ENCODE data around the gene HOOK2.
A peak's percentile ranks its signal among the peaks of the same experiment; 100 is the strongest.
"Not testable (repeated sequence)": the region's sequence is repeated elsewhere in the genome, so short reads cannot be mapped to it uniquely, and the experiment has no call there.

Gene HOOK2

GRCh38 chr19:12720296-12720695 is 55.1 kb downstream of the HOOK2 start:
- Histone ChIP-seq H3K27me3 (ENCODE audit: control insufficient read depth in 1 of 2, insufficient read depth in 2 of 2, low read length in 2 of 2) (no peaks in the 10 kb centered on the region), H3K4me1 (ENCODE audit: control insufficient read depth, insufficient read depth, low read length) (peaks cover 43% of the 10 kb centered on the region), H3K27ac (ENCODE audit: low read length) (peak overlapping the region; percentile 93), H3K4me3 (ENCODE audit: low read length in 2 of 2) (peak overlapping the region; percentile 77 to 86), H3K36me3 (ENCODE audit: control insufficient read depth in 2 of 2, insufficient read depth in 2 of 2, low read length in 2 of 2) (peaks cover 13 to 18% of the 10 kb centered on the region in 2 donors), H3K9ac (ENCODE audit: low read length in 2 of 2) (peak overlapping the region; percentile 69 to 88), H3K9me3 (ENCODE audit: control insufficient read depth in 2 of 2, low read length in 2 of 2) (no peaks in the 10 kb centered on the region)

GRCh38 chr19:12715929-12716328 is 59.4 kb downstream of the HOOK2 start:
- Histone ChIP-seq H3K4me3 (ENCODE audit: low read length in 2 of 2) (no peak overlapping the region), H3K9me3 (ENCODE audit: control insufficient read depth in 2 of 2, low read length in 2 of 2) (no peaks in the 10 kb centered on the region), H3K36me3 (ENCODE audit: control insufficient read depth in 2 of 2, insufficient read depth in 2 of 2, low read length in 2 of 2) (peaks cover 39 to 43% of the 10 kb centered on the region in 2 donors), H3K27ac (ENCODE audit: low read length) (no peak overlapping the region), H3K9ac (ENCODE audit: low read length in 2 of 2) (no peak overlapping the region), H3K4me1 (ENCODE audit: control insufficient read depth, insufficient read depth, low read length) (peaks cover 20% of the 10 kb centered on the region), H3K27me3 (ENCODE audit: control insufficient read depth in 1 of 2, insufficient read depth in 2 of 2, low read length in 2 of 2) (no peaks in the 10 kb centered on the region)

DNA sequence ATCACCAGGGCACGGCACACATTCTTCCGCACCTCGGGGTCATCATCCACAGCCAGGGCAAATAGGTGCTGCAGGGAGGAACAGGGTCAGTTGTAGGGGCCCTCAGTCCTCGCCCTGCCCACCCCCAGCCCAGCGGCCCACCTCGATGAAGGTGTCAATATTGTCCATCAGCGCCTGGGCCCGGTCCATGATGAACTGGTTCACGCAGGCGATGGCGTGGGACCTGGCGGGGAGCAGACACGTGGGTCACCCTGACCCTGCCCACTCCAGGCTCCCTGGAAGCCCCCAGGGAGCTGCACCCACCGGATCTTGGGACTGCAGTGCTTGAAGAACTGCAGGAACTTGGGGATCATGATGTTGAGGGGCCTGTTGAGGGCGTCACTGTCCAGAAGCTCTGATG is 60.2 kb downstream of the HOOK2 start:
- Histone ChIP-seq H3K4me3 (ENCODE audit: low read length in 2 of 2) (no peak overlapping the region), H3K27me3 (ENCODE audit: control insufficient read depth in 1 of 2, insufficient read depth in 2 of 2, low read length in 2 of 2) (no peaks in the 10 kb centered on the region), H3K36me3 (ENCODE audit: control insufficient read depth in 2 of 2, insufficient read depth in 2 of 2, low read length in 2 of 2) (peaks cover 45 to 49% of the 10 kb centered on the region in 2 donors), H3K9me3 (ENCODE audit: control insufficient read depth in 2 of 2, low read length in 2 of 2) (no peaks in the 10 kb centered on the region), H3K4me1 (ENCODE audit: control insufficient read depth, insufficient read depth, low read length) (peaks cover 12% of the 10 kb centered on the region), H3K27ac (ENCODE audit: low read length) (no peak overlapping the region), H3K9ac (ENCODE audit: low read length in 2 of 2) (no peak overlapping the region)

DNA sequence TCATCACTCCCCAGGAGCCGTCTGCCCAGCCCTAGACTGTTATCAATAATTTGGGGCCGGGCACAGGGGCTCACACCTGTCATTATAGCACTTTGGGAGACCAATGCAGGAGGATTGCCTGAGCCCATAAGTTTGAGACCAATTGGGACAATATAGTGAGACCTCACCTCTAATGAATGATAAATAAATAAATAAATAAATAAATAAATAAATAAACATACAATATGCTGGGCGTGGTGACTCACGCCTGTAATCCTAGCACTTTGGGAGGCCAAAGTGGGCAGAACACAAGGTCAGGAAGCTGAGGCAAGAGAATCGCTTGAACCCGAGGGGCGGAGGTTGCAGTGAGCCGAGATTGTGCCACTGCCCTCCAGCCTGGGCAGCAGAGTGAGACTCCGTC is 62.0 kb downstream of the HOOK2 start:
- peaks cover 47 to 48% of the 10 kb centered on the region in 2 donors for H3K36me3 ChIP-seq (ENCODE audit: control insufficient read depth in 2 of 2, insufficient read depth in 2 of 2, low read length in 2 of 2)
- H3K4me3 ChIP-seq (ENCODE audit: low read length in 2 of 2); H3K27me3 ChIP-seq (ENCODE audit: control insufficient read depth in 1 of 2, insufficient read depth in 2 of 2, low read length in 2 of 2); H3K9ac ChIP-seq (ENCODE audit: low read length in 2 of 2); H3K9me3 ChIP-seq (ENCODE audit: control insufficient read depth in 2 of 2, low read length in 2 of 2); H3K4me1 ChIP-seq (ENCODE audit: control insufficient read depth, insufficient read depth, low read length); H3K27ac ChIP-seq (ENCODE audit: low read length): not testable (repeated sequence)
